Sigmoid colon (tissue), 7 donors: Measurements from ENCODE around the gene GPRC5D. TPM values are rescaled to one million over a fixed set of nuclear protein-coding genes. Genes with fewer than 3 reads are reported as not detected.

Source experiments
- DNase-seq: peaks from one replicate; pipeline ENCODE4 v3.0.0-alpha.2; 2019
- H3K27ac ChIP-seq, 4 donors: fragments of 200-600 bp; sonication (generic); one replicate each; pipeline ENCODE4 v1.5.1; 2016 to 2019; ENCODE audit warnings: mild to moderate bottlenecking in 1 of 4
- H3K27me3 ChIP-seq, 3 donors: fragments of 200-600 bp; sonication (generic); one replicate each; pipeline ENCODE4 v1.5.1; 2019; ENCODE audit warnings: mild to moderate bottlenecking in 1 of 3
- H3K36me3 ChIP-seq, 4 donors: fragments of 200-600 bp; sonication (generic); one replicate each; pipeline ENCODE4 v1.5.1; 2016 to 2019
- H3K4me1 ChIP-seq, 4 donors: fragments of 200-600 bp; sonication (generic); one replicate each; pipeline ENCODE4 v1.5.1; 2017 to 2019
- H3K4me3 ChIP-seq, 4 donors: fragments of 200-600 bp; sonication (generic); one replicate each; pipeline ENCODE4 v1.5.1; 2017 to 2019; ENCODE audit warnings: mild to moderate bottlenecking in 2 of 4, moderate library complexity in 1 of 4
- H3K9me3 ChIP-seq, 4 donors: fragments of 200-600 bp in 3 of 4; sonication (generic) in 3 of 4; one replicate each; pipeline versions ENCODE4 v1.5.1 to v1.6.1; 2013 to 2019
- EP300 ChIP-seq, 4 donors: sonication (generic); formaldehyde crosslinking; IDR thresholded peaks; one replicate each; pipeline ENCODE4 v1.6.1; 2017; ENCODE audit warnings: antibody characterized with exemption in 4 of 4
- POLR2A ChIP-seq, 2 donors: fragments of 450-650 bp; IDR thresholded peaks; one replicate each; pipeline ENCODE4 v1.6.1; 2016; ENCODE audit warnings: antibody characterized with exemption in 2 of 2, mild to moderate bottlenecking in 2 of 2, moderate library complexity in 2 of 2
- POLR2AphosphoS5 ChIP-seq, 4 donors: sonication (generic); formaldehyde crosslinking; IDR thresholded peaks; one replicate each; pipeline ENCODE4 v1.6.1; 2017; ENCODE audit warnings: antibody characterized with exemption in 4 of 4
- WGBS, 2 donors: extraction: QIAGEN DNeasy Blood & Tissue Kit; methylation state at CpG; one replicate each; pipeline ENCODE4 v1.1.7; 2013; 5-methylcytosine and 5-hydroxymethylcytosine counted together
- intact Hi-C: fragments of 100-400 bp; cut with DNase I; formaldehyde crosslinking; loops from one replicate; pipeline ENCODE4 v1.15.1; 2023
- polyA plus RNA-seq, 3 donors: library from polyadenylated mRNA; stranded (reverse); fragments of 200-250 nt; gene quantifications; one replicate each; pipeline ENCODE4 v1.2.3, GENCODE V29; 2013
- total RNA-seq, 4 donors: library from RNA; depleted of rRNA; stranded (reverse); fragments of >200 nt; gene quantifications; one replicate each; pipeline ENCODE4 v1.1.0, GENCODE V29; 2016
- TF ChIP-seq, protein P1 (sequence below), 4 experiments: fragments of 450-650 bp in 3 of 4; fragments of 200-600 bp in 1 of 4; IDR thresholded peaks; one replicate each; pipeline ENCODE4 v1.5.1; 2016 to 2019; ENCODE audit warnings: antibody characterized with exemption in 4 of 4, mild to moderate bottlenecking in 3 of 4, moderate library complexity in 2 of 4
- donor health status: healthy with polysubstance abuse.
- donor health status: Bipolar disorder and iron deficiency.
- donor health status: healthy.

GPRC5D gene
- total and polyA plus RNA-seq, 7 donors = 0.16 TPM; not detected in 6

DNA sequence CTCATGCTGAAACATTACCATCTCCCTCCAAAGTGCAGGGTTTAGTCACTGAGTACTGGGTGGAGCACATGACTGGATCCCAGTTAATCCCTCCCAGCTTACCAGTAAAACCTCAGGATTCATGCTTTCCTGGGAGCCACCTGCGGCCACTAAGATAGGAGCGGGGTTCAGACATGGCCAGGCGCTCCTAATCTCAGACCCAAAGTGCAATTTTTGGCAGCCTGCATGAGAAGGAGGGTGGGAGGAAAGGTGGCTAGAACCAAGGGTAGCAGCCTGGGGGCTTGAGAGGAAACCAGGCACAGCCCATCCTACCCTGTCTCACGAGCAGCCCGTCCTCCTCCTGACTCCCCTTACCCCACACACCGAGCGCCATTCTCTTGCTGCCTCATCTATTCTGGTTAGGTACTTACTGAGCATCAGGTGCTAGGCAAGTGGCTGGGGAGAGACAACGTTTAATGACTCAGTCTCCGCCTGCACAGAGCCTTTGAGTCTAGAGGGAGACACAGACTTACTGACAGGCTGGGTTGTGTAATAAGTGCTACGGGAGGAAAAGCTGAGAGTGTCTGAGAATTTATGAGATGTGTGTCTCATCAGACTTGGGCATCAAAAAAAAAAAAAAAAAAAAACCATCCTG, 50.7 kb downstream of the GPRC5D start:
- Histone ChIP-seq H3K27ac (peak overlapping the region; percentile 46 to 78 (median 56)), H3K36me3 (no peaks in the 10 kb centered on the region), H3K27me3 (no peaks in the 10 kb centered on the region), H3K4me3 (no peak overlapping the region), H3K4me1 (peaks cover 0 to 11% (median 0%) of the 10 kb centered on the region in 4 donors), H3K9me3 (no peaks in the 10 kb centered on the region)
- peak; percentile 85 for DNase-seq
- no peak for TF ChIP-seq EP300 (IDR thresholded peaks at IDR 0.05)
- TF ChIP-seq POLR2A (IDR thresholded peaks at IDR 0.05) = no peak
- peak in 3 of 4 donors; percentile 23 to 64 (median 27) for TF ChIP-seq POLR2AphosphoS5 (IDR thresholded peaks at IDR 0.05)
- 27 to 69% methylated on average over 10 of the region's 10 CpGs for WGBS, 2 donors
- intact Hi-C loops = no loop called here

DNA sequence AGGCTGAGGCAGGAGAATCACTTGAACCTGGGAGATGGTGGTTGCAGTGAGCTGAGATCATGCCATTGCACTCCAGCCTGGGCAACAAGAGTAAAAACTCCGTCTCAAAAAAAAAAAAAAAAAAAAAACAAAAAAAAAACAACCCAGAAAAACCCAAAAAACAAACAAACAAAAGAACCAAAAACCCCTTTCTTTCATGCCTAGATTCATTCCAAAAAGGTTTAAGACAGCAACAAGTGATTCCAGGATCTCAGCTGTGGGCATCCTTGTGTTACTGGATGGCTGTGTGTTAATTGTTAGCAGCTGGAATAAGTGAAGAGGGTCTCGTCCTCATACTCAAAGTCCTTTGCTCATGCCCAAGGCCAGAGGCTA, 51.2 kb downstream of the GPRC5D start:
- TF ChIP-seq, protein P1, sequence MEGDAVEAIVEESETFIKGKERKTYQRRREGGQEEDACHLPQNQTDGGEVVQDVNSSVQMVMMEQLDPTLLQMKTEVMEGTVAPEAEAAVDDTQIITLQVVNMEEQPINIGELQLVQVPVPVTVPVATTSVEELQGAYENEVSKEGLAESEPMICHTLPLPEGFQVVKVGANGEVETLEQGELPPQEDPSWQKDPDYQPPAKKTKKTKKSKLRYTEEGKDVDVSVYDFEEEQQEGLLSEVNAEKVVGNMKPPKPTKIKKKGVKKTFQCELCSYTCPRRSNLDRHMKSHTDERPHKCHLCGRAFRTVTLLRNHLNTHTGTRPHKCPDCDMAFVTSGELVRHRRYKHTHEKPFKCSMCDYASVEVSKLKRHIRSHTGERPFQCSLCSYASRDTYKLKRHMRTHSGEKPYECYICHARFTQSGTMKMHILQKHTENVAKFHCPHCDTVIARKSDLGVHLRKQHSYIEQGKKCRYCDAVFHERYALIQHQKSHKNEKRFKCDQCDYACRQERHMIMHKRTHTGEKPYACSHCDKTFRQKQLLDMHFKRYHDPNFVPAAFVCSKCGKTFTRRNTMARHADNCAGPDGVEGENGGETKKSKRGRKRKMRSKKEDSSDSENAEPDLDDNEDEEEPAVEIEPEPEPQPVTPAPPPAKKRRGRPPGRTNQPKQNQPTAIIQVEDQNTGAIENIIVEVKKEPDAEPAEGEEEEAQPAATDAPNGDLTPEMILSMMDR (IDR thresholded peaks at IDR 0.05) = no peak
- no peak for TF ChIP-seq EP300 (IDR thresholded peaks at IDR 0.05)
- no peak for TF ChIP-seq POLR2A (IDR thresholded peaks at IDR 0.05)
- TF ChIP-seq POLR2AphosphoS5 (IDR thresholded peaks at IDR 0.05) = no peak
- intact Hi-C loops = no loop called here
- H3K27ac ChIP-seq = peak overlapping the region in 3 of 4 donors; percentile 4 to 78 (median 61)
- no peak overlapping the region for H3K4me3 ChIP-seq
- no peaks in the 10 kb centered on the region for H3K36me3 ChIP-seq
- H3K4me1 ChIP-seq = peaks cover 0 to 11% (median 0%) of the 10 kb centered on the region in 4 donors
- no peaks in the 10 kb centered on the region for H3K9me3 ChIP-seq
- WGBS, 2 donors = 41 to 75% methylated on average over 1 to 2 of the region's 2 CpGs
- no peak for DNase-seq
- no peaks in the 10 kb centered on the region for H3K27me3 ChIP-seq

DNA sequence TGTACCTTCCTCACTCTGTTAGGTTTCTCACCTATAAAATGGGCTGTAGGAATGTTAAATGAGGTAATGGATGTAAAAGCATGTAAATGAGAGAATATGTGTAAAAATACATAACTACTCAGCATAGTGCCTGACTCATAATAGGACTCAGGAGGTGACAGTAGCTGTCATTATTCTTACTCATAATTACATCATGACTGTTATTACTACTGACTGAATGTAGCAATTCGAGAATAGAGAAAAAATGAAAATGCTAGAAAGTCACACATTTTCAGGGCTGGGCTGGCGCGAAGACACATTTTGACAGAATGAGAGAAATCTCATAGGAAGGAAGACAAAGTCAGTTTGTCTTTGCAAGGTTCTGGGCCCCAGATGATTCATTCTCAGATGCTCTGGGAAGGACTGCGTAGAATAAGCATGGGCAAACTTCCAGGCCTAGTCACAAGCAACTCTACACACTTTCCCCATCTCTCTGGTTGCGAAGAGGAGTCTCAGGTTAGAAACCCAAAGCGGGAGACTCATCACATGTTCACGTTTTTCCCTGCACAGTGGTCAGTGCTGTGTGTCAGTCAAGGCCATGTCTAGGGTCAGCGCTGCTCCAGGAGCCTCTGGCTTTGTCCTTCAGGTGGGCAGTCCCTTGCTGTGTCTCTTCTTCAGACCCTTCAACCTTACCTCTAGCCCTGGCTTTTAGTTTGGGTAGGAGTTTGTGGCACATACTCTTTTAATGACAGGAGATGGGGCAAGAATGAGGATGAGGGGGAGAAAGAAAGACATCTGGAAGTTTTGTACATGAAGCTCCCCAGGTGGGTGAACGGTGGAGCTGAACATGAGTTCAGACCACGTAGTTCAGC, 52.2 kb downstream of the GPRC5D start:
- Histone ChIP-seq H3K27ac (peak overlapping the region in 3 of 4 donors; percentile 25 to 78 (median 61)), H3K4me3 (no peak overlapping the region), H3K27me3 (no peaks in the 10 kb centered on the region), H3K9me3 (no peaks in the 10 kb centered on the region), H3K36me3 (no peaks in the 10 kb centered on the region), H3K4me1 (peaks cover 0 to 11% (median 0%) of the 10 kb centered on the region in 4 donors)
- intact Hi-C loops = loop anchor here (10.0 kb wide), 2 partner anchors 85 to 115 kb away; partner anchors contain the start of genes APOLD1 and DDX47
- 73 to 78% methylated on average over 10 of the region's 10 CpGs for WGBS, 2 donors
- DNase-seq = peak; percentile 82
- TF ChIP-seq POLR2A (IDR thresholded peaks at IDR 0.05) (no peak), EP300 (IDR thresholded peaks at IDR 0.05) (no peak), POLR2AphosphoS5 (IDR thresholded peaks at IDR 0.05) (peak in 2 of 4 donors; percentile 17 to 29)

DNA sequence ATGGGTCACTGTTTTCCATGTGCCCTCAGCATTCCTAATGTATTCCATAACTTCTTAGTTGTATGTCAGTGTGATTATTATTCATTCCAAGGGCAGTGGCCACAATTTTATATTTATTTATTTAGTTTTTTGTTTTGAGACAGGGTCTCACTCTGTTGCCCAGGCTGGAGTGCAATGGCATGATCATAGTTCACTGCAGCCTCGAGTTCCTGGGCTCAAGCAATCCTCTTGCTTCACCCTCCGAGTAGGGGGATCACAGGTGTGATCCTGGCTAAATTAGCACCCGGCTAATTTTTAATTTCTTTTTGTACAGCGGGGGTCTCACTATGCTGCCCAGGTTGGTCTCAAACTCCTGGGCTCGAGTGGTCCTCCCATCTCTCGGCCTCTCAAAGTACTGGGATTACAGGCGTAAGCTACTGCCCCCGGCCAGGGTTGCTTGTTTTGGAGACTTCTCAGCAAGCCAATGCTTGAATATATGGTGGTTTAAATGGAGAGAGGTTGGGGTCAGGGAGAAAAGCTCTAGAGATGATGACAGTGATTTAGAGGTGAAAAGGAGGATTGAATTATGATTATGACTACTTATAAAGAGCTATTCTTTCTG, 53.0 kb downstream of the GPRC5D start:
- H3K4me3 ChIP-seq = no peak overlapping the region
- intact Hi-C loops = loop anchor here (10.0 kb wide), 2 partner anchors 84 to 114 kb away; partner anchors contain the start of genes APOLD1 and DDX47
- H3K27ac ChIP-seq = peak overlapping the region in 3 of 4 donors; percentile 25 to 78 (median 61)
- 91 to 94% methylated on average over 8 of the region's 8 CpGs for WGBS, 2 donors
- TF ChIP-seq POLR2AphosphoS5 (IDR thresholded peaks at IDR 0.05) = no peak
- TF ChIP-seq POLR2A (IDR thresholded peaks at IDR 0.05) = no peak
- TF ChIP-seq, protein P1 (IDR thresholded peaks at IDR 0.05) = no peak
- TF ChIP-seq EP300 (IDR thresholded peaks at IDR 0.05) = no peak
- DNase-seq = no peak
- H3K4me1 ChIP-seq = peaks cover 0 to 11% (median 0%) of the 10 kb centered on the region in 4 donors
- H3K27me3 ChIP-seq = no peaks in the 10 kb centered on the region
- no peaks in the 10 kb centered on the region for H3K9me3 ChIP-seq
- no peaks in the 10 kb centered on the region for H3K36me3 ChIP-seq

DNA sequence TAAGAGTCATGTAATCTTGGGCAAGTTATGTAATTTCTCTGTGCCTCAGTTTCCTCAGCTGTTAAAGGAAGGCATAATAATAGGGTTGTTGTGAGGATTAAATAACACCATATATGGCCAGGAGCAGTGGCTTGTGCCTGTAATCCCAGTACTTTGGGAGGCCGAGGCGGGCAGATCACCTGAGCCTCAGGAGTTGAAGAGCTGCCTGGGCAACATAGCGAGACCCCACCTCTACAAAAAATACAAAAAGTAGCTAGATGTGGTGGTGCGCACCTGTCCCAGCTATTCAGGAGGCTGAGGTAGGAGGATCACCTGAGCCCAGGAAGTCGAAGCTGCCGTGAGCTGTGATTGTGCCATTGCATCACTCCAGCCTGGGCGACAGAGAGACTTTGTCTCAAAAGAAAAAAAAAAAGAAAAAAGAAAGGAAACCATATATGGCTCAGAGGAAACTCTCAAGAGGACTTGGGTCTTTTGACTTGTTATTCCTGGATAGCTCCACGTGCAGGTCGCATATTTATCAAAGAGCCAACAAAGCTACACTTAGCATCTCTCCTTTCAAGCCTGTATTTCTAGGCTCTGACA, 53.7 kb downstream of the GPRC5D start:
- peaks cover 0 to 2% (median 0%) of the 10 kb centered on the region in 3 donors for H3K27me3 ChIP-seq
- 84 to 91% methylated on average over 9 of the region's 9 CpGs for WGBS, 2 donors
- intact Hi-C loops = loop anchor here (10.0 kb wide), 2 partner anchors 83 to 113 kb away; partner anchors contain the start of genes APOLD1 and DDX47
- TF ChIP-seq EP300 (IDR thresholded peaks at IDR 0.05) (no peak), POLR2AphosphoS5 (IDR thresholded peaks at IDR 0.05) (no peak), POLR2A (IDR thresholded peaks at IDR 0.05) (no peak)
- H3K9me3 ChIP-seq = no peaks in the 10 kb centered on the region
- H3K36me3 ChIP-seq = no peaks in the 10 kb centered on the region
- DNase-seq = no peak
- H3K4me1 ChIP-seq = peaks cover 0 to 8% (median 0%) of the 10 kb centered on the region in 4 donors
- H3K4me3 ChIP-seq = no peak overlapping the region
- no peak overlapping the region for H3K27ac ChIP-seq
